Measurements from ENCODE around the gene PPP1R12B.

Gene PPP1R12B, protein sequence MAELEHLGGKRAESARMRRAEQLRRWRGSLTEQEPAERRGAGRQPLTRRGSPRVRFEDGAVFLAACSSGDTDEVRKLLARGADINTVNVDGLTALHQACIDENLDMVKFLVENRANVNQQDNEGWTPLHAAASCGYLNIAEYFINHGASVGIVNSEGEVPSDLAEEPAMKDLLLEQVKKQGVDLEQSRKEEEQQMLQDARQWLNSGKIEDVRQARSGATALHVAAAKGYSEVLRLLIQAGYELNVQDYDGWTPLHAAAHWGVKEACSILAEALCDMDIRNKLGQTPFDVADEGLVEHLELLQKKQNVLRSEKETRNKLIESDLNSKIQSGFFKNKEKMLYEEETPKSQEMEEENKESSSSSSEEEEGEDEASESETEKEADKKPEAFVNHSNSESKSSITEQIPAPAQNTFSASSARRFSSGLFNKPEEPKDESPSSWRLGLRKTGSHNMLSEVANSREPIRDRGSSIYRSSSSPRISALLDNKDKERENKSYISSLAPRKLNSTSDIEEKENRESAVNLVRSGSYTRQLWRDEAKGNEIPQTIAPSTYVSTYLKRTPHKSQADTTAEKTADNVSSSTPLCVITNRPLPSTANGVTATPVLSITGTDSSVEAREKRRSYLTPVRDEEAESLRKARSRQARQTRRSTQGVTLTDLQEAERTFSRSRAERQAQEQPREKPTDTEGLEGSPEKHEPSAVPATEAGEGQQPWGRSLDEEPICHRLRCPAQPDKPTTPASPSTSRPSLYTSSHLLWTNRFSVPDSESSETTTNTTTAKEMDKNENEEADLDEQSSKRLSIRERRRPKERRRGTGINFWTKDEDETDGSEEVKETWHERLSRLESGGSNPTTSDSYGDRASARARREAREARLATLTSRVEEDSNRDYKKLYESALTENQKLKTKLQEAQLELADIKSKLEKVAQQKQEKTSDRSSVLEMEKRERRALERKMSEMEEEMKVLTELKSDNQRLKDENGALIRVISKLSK

DNA sequence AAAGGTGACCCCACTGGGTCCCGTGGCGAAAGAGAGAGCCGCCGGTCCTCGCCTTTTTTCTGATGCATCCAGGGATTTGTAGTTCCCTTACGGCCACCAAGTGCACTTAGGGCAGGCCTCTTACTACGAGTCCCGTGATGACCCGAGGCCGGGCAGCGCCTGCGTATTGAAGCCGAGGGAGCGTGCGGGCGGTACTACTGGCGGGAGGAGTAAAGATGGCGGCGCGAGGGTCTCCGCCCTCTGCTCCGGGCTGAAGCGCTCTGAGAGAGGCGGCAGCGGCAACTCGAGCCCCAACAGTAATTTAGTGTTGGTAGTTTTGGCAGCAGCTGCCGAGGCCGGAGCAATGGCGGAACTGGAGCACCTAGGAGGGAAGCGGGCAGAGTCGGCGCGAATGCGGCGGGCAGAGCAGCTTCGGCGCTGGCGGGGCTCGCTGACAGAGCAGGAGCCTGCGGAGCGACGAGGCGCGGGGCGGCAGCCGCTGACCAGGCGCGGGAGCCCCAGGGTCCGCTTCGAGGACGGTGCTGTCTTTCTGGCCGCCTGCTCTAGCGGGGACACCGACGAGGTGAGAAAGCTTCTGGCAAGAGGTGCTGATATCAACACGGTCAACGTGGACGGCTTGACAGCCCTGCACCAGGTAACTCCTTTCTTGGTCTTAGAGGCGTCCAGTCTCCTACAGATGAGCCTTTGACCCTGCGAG lies at the start of gene PPP1R12B:
TSS of gene PPP1R12B (plus strand) at position 191 of the 697 bp plus-strand sequence. CDS start at position 344, 153 bp downstream.
- TF ChIP-seq, protein P1, sequence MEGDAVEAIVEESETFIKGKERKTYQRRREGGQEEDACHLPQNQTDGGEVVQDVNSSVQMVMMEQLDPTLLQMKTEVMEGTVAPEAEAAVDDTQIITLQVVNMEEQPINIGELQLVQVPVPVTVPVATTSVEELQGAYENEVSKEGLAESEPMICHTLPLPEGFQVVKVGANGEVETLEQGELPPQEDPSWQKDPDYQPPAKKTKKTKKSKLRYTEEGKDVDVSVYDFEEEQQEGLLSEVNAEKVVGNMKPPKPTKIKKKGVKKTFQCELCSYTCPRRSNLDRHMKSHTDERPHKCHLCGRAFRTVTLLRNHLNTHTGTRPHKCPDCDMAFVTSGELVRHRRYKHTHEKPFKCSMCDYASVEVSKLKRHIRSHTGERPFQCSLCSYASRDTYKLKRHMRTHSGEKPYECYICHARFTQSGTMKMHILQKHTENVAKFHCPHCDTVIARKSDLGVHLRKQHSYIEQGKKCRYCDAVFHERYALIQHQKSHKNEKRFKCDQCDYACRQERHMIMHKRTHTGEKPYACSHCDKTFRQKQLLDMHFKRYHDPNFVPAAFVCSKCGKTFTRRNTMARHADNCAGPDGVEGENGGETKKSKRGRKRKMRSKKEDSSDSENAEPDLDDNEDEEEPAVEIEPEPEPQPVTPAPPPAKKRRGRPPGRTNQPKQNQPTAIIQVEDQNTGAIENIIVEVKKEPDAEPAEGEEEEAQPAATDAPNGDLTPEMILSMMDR (IDR thresholded peaks at IDR 0.05; ENCODE audit: low read depth, low read length): no peak
- peak; percentile 99 for DNase-seq (ENCODE audit: low read depth in 2 of 2)

DNA sequence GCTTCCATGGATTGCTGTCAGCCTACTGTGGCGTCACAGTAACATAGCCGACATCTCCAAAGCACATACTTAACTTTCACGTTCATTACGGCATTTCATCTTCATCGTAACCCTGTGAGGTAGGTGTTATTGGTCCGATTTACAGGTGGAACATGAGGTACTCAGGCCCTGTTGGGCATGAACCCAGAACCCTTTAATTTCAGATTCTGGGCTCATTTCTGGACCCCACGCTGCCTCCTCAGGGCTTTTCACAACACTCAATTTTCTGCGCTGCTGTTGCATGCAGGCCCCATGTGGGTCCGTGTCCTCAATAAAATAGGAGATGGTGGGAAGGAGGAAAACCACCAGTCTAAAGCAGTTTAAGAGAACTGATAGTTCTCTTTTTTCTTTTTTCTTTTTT lies 46.3 kb upstream of the PPP1R12B start:
- no peak for DNase-seq (ENCODE audit: low read depth in 2 of 2)
- no peak overlapping the region for H3K4me3 ChIP-seq (replicated peaks in 1 of 2; ENCODE audit: low read depth in 2 of 2, low read length in 2 of 2)
- TF ChIP-seq, protein P1 (IDR thresholded peaks at IDR 0.05; ENCODE audit: low read depth, low read length): no peak

More for the DNA sequence above, at the start of gene PPP1R12B:
- peak within 1 kb of the TSS; percentile 97 for H3K4me3 ChIP-seq (replicated peaks in 1 of 2; ENCODE audit: low read depth in 2 of 2, low read length in 2 of 2)

DNA sequence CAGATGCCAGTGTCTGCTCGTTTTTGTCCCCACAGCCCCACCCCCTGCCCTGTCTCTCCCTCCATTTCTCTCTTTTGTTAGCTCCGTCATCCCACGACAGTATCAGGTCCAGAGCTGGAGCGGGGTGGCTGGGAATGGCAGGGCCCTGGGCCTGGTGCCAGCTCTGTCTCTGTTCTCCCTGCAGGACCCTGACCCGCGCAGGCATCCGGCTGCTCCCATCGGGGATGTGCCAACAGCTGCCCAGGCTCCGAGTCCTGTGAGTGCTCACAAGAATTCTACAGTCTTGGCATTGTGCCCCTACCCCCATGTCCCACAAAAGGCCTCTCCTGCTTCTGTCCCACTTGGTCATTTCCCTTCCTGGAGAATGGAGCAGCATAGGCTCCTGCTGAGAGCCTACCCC lies 44.1 kb upstream of the PPP1R12B start:
- H3K4me3 ChIP-seq (replicated peaks in 1 of 2; ENCODE audit: low read depth in 2 of 2, low read length in 2 of 2): no peak overlapping the region
- TF ChIP-seq, protein P1 (IDR thresholded peaks at IDR 0.05; ENCODE audit: low read depth, low read length): no peak
- DNase-seq (ENCODE audit: low read depth in 2 of 2): no peak

DNA sequence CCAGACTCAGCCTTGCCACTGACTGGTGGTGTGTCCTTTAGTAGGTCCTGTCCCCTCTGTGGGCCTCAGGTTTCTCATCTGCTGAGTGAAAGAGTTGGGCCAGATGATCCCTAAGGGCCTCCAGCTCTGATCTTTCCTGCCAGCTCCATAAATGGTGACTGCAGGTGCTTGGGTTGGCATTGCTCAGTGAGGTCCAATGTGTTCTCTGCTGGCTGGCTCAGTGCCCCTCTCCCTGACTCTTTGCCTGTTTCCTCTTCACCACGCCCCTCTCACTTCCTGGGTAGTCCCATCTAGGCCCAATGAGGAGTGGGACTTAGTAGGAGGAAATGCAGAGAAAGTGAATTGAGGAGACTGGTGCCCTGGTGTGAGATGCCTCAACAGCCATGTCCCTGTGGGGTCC lies 43.3 kb upstream of the PPP1R12B start:
- DNase-seq (ENCODE audit: low read depth in 2 of 2): no peak
- TF ChIP-seq, protein P1 (IDR thresholded peaks at IDR 0.05; ENCODE audit: low read depth, low read length): no peak
- H3K4me3 ChIP-seq (replicated peaks in 1 of 2; ENCODE audit: low read depth in 2 of 2, low read length in 2 of 2): no peak overlapping the region

DNA sequence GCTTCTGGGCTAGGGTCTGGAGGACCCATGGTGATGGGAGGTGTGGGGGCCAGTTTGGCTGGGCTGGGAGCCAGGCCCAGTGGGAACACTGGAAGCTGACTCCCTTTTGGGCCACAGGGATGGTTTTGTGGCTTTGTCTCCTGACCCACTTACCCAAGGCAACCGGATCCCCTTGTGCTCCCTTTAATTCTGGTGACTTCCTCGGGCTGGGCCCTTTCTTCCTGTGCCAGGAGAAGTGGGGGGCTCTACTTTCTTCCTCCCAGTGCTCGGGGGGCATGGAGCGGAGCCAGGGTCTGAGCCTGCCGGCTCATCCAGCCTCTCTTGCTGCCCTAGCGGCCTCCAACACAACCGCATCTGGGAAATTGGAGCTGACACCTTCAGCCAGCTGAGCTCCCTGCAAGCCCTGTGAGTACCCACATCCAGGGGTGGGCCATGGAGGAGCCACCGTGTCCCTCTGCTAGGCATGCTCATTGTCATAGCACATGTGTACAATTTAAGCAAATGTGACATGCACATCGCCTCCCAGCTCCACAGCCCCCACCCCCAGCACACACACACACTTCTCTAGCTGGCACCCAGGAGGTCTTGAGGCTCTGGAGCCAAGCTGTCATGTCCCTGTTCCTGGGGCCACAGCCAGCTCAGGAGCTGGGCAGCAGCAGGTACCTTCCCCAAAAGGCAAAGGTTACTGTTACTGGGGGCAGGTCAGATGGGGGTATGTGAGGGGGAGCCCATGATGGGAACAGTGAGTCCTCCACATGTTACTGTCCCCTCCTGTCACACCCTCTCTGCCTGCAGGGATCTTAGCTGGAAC lies 41.8 kb upstream of the PPP1R12B start:
- no peak for DNase-seq (ENCODE audit: low read depth in 2 of 2)
- TF ChIP-seq, protein P1 (IDR thresholded peaks at IDR 0.05; ENCODE audit: low read depth, low read length): no peak
- no peak overlapping the region for H3K4me3 ChIP-seq (replicated peaks in 1 of 2; ENCODE audit: low read depth in 2 of 2, low read length in 2 of 2)

All from cardiac fibroblast (primary cell).